HG02981 (cell line): ENCODE results near the gene PRR20D.
"Not testable (repeated sequence)": the region's sequence is repeated elsewhere in the genome, so short reads cannot be mapped to it uniquely, and the experiment has no call there.

Experiments
- ATAC-seq: cut with Tn5 transposase; IDR thresholded peaks from one replicate; pipeline ENCODE4 v1.9.1; 2021; ENCODE audit warnings: mild to moderate bottlenecking, moderate library complexity; ENCODE audit not compliant: unreplicated experiment

Gene PRR20D

DNA sequence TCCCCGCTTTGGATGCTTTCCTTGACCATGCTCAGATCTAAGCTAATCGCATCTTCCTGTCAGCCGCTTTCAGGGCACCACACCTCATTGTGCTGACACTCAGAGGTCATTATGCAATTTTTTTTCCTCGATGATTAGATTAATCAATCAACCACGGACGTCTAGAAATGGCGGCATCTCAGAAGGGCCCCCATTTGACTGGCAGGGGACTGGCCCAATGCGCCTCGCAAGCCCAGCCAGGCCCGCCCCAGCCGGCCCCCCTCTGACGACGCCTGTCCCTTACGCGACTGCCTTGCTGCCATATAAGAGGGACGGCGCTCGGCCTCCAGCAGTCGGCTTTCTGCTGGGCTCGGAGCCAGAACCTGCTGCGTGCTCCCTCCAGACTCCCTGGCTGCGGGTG is at the start of gene PRR20D:
Gene PRR20D (plus strand): TSS at position 301 of the 400 bp plus-strand sequence. CDS start 387 bp downstream, outside the sequence.
- ATAC-seq = not testable (repeated sequence)

GRCh38 chr13:57114945-57115344 is 45.5 kb upstream of the PRR20D start:
- no peak for ATAC-seq

GRCh38 chr13:57123681-57124080 is 36.8 kb upstream of the PRR20D start:
- ATAC-seq = no peak

GRCh38 chr13:57128909-57129308 is 31.5 kb upstream of the PRR20D start:
- ATAC-seq = no peak

GRCh38 chr13:57136093-57136492 is 24.3 kb upstream of the PRR20D start:
- ATAC-seq = no peak

DNA sequence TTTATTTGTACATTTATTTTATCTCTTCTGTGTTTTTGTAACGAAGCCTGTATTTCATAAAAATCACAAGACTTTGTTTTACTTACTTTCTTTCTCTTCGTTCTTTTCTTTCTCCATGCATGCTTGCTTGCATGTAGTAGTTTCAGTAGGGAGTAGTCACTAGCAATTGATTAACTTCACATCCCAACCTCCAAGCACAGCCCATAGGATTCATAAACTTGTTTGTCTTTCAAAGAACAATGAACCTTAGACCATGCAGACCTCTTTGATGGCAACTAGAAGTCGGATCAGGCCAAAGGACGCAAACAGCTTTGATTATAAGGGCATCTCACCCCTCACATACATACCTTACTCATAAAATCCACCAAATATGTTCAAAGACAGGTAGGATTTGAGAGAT is 22.8 kb upstream of the PRR20D start:
- no peak for ATAC-seq

GRCh38 chr13:57138988-57139387 is 21.4 kb upstream of the PRR20D start:
- ATAC-seq = no peak

DNA sequence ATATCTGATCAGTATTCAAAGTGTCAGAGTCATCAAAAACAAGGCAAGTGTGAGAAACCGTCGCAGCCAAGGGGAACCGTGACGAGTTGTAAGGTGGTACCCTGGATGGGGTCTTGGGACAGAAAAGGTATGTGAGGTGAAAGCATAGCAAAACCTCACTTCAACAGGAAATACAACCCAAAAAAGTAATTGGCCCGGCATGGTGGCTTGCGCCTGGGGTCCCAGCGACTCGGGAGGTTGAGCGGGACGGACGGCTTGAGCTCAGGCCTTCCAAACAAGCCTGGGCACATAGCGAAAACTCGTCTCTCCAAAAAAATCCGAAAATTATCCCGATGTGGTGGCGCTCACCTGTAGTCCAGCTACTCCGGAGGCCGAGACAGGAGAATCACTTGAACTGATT is 20.7 kb upstream of the PRR20D start:
- not testable (repeated sequence) for ATAC-seq

DNA sequence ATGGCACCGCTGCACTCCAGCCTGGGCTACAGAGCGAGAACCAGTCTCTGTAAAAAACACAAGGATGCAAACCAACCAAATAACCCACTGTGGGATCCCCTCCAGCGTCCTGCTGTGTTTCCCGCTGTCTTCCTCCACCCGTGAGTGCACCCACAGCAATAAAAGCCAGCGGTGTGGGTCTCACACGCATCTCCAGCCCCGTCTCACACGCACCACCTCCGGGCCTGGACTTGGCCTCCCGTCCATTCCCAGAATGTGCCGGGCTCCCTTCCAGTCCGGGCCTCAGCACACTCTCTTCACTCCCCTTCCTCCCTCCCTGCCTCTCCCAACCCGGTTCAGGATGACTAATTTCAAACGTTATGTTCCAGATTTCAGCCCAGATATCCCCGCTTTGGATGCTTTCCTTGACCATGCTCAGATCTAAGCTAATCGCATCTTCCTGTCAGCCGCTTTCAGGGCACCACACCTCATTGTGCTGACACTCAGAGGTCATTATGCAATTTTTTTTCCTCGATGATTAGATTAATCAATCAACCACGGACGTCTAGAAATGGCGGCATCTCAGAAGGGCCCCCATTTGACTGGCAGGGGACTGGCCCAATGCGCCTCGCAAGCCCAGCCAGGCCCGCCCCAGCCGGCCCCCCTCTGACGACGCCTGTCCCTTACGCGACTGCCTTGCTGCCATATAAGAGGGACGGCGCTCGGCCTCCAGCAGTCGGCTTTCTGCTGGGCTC is 20.0 kb upstream of the PRR20D start, which contains the start of gene PRR20A:
Gene PRR20A (plus strand): TSS at position 684 of the 734 bp plus-strand sequence. CDS start 387 bp downstream, outside the sequence.
- not testable (repeated sequence) for ATAC-seq

GRCh38 chr13:57147188-57147587 is 13.2 kb upstream of the PRR20D start, which contains the start of gene PRR20B:
TSS of gene PRR20B (plus strand) at chr13:57147488. CDS start at chr13:57147875, 387 bp downstream.
- not testable (repeated sequence) for ATAC-seq

DNA sequence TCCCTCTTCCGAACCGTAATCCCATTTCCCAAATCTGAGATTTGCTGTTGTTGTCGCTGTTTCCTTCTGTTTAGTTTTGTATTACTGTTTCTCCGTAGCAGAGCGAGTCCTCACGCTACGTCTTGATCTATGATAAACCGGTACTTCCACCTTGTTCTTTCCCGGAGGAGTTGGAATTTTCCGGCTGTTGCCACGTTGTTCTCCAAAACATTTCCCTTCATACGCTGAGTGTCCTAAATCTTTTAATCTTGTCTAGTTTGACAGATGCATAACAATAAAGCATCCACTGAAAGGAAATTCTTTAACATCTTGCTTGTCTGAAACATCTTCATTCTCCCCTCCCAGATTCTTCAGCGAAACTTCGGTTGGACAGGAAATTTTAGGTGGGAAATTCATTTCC is 12.3 kb upstream of the PRR20D start:
- not testable (repeated sequence) for ATAC-seq

DNA sequence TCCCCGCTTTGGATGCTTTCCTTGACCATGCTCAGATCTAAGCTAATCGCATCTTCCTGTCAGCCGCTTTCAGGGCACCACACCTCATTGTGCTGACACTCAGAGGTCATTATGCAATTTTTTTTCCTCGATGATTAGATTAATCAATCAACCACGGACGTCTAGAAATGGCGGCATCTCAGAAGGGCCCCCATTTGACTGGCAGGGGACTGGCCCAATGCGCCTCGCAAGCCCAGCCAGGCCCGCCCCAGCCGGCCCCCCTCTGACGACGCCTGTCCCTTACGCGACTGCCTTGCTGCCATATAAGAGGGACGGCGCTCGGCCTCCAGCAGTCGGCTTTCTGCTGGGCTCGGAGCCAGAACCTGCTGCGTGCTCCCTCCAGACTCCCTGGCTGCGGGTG is 6.7 kb upstream of the PRR20D start, which contains the start of gene PRR20C:
Gene PRR20C (plus strand): TSS at position 301 of the 400 bp plus-strand sequence. CDS start 387 bp downstream, outside the sequence.
- not testable (repeated sequence) for ATAC-seq

DNA sequence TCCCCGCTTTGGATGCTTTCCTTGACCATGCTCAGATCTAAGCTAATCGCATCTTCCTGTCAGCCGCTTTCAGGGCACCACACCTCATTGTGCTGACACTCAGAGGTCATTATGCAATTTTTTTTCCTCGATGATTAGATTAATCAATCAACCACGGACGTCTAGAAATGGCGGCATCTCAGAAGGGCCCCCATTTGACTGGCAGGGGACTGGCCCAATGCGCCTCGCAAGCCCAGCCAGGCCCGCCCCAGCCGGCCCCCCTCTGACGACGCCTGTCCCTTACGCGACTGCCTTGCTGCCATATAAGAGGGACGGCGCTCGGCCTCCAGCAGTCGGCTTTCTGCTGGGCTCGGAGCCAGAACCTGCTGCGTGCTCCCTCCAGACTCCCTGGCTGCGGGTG is 6.5 kb downstream of the PRR20D start, which contains the start of gene PRR20E:
Gene PRR20E (plus strand): TSS at position 301 of the 400 bp plus-strand sequence. CDS start 387 bp downstream, outside the sequence.
- not testable (repeated sequence) for ATAC-seq

DNA sequence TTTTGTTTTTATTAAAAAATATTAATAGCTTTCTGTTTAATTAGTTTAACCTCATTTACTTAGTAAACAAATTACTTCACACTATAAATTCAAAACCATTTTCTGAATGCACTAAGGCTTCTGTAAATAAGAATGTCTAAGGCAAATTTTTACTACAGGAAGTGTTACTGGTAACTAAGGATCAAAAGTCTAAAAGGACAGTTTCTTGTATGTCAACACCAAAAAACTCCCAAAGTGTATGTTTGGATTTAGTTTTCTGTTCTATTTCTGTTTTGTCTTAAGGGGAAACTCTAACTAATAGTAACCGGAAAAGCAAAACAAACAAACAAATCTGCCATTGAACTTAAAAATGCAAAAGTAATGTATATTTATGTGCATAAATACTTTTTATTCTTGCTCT is 31.2 kb downstream of the PRR20D start:
- ATAC-seq = no peak

- ATAC-seq = no peak
Observed at GRCh38 chr13:57212989-57213388, 52.6 kb downstream of the PRR20D start.
